Fibroblast of lung (primary cell): Measurements from ENCODE around the gene ASTN1.

ENCODE experiments used
- CTCF ChIP-seq, 2 donors: IDR thresholded peaks in 1 of 2; conservative IDR thresholded peaks in 1 of 2; 1 replicate in 1 of 2; 2 replicates in 1 of 2; pipeline ENCODE4 v1.5.1; 2011 to 2012; ENCODE audit warnings: low read length in 2 of 2, control low read depth in 1 of 2, inconsistent platforms in 1 of 2, low read depth in 1 of 2, mild to moderate bottlenecking in 1 of 2
- EZH2 ChIP-seq: IDR thresholded peaks from 2 replicates; pipeline ENCODE4 v1.5.1; 2012; ENCODE audit warnings: low read length, control low read depth, mild to moderate bottlenecking; ENCODE audit errors: missing control alignments

DNA sequence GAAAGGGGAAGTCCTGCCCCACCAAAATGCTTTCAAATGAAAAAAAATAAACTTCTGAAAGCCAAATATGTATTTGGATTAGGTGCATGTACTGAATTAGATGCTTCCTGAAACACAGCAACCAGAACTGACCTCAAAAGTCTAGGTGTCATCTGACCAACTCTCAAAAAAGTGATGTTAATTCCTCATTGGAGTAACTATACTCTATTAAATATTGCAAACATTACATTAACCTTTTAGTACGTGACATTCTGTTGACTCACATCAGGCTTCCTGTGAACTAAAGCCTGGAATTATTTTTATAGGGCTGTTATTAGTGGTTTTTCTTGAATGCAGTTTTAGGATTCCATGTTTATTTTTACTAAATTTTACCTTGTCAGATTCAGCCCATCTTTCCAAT is 73.5 kb downstream of the ASTN1 start:
- TF ChIP-seq CTCF (conservative IDR thresholded peaks at IDR 0.05 in 1 of 2, IDR thresholded peaks at IDR 0.05 in 1 of 2; ENCODE audit: low read depth in 1 of 2, low read length in 2 of 2) (no peak), EZH2 (no peak)
